Epithelial cell of prostate (primary cell): ENCODE data around the gene TXNDC8.
"Not testable (repeated sequence)": the region's sequence is repeated elsewhere in the genome, so short reads cannot be mapped to it uniquely, and the experiment has no call there.

ENCODE experiments used
- DNase-seq: peaks from one replicate; pipeline ENCODE4 v3.0.0-alpha.2; 2011; ENCODE audit warnings: low read depth, low spot score
- H3K27ac ChIP-seq: fragments of 450-650 bp; 2 replicates; pipeline ENCODE4 v1.5.1; 2017; ENCODE audit warnings: mild to moderate bottlenecking

Gene TXNDC8

GRCh38 chr9:110329639-110330230, 7.9 kb downstream of the TXNDC8 start:
- H3K27ac ChIP-seq = no peak overlapping the region
- DNase-seq = no peak

DNA sequence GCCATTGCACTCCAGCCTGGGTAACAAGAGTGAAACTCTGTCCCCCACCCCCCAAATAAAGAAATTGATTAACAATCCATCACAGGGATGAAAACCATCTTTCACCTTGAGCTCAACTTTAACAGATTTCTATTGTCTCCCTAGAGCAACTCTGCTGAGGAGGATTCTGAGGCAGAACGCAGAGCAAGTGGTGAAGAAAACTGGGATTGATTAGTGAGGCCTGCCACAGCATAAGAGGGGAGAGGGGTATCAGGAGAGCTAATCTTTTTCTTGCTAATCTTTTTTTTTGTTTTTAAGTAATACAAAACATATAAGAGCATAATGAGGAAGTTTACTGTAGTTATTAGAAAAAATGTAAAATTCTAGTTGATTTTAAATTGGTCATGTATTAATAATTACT, 8.9 kb downstream of the TXNDC8 start:
- H3K27ac ChIP-seq = no peak overlapping the region
- DNase-seq = no peak

DNA sequence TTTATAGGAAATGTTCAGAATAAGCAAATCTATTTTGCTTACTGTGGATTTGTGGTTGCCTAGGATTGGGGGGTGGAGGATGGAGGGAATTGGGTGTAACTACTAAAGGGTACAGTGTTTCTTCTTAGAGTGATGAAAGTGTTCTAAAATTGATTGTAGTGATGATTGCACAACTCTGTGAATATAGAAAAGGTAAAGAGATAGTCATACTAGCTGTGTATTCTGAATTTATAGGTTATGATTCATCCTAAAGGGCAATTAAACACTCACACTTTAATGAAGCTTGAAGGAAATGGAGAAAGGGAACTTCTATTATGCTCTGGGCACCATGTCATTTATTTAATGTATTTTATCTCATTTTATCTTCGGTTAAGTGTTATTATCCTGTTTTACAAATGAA, 9.9 kb downstream of the TXNDC8 start:
- H3K27ac ChIP-seq = no peak overlapping the region
- DNase-seq = no peak

GRCh38 chr9:110323818-110324217, 13.8 kb downstream of the TXNDC8 start:
- no peak for DNase-seq
- no peak overlapping the region for H3K27ac ChIP-seq

- no peak overlapping the region for H3K27ac ChIP-seq
- DNase-seq = no peak
These were observed 16.8 kb downstream of the TXNDC8 start for GRCh38 chr9:110320651-110321445.

GRCh38 chr9:110319781-110320492, 17.7 kb downstream of the TXNDC8 start:
- H3K27ac ChIP-seq = no peak overlapping the region
- no peak for DNase-seq

- no peak overlapping the region for H3K27ac ChIP-seq
- no peak for DNase-seq
These were observed 19.8 kb downstream of the TXNDC8 start for GRCh38 chr9:110317911-110318310.

DNA sequence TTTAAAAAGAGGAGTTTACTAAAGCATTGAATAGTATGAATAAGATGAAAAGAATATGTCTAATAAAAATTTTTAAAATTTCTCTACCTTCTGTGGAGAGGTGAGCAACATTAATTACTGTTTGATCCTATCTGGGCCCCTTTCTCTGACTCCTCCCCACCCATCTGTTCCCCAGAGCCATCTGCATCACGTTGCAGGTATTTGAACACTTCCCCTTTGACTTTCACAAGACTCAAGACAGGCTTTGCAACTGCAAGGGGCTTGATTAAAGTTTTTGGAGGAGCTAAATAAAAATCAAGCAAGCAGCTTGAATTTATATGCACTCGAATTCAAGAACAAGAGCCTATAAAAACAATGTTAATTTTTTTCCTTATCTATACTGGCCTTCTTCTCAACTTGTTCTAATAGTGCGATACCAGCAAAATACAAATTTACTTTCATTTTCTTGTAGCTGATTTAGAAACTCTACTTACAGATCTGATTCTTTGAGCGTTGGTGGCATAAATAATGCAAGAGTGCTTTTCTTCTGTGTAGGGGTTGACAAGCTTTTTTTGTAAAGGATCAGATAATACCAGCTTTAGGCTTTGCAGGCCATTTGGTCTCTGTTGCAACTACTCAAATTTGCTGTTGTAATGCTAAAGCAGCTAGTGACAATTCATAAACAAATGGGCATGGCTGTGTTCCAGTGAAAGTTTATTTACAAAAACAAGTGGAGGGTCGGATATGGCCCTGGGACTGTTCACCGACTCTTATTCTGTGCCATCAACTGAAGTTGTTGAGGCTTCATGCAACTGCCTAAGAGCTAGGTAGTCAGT, 21.2 kb downstream of the TXNDC8 start:
- H3K27ac ChIP-seq = no peak overlapping the region
- DNase-seq = no peak

- not testable (repeated sequence) for DNase-seq, H3K27ac ChIP-seq
These were observed 25.7 kb downstream of the TXNDC8 start for GRCh38 chr9:110311978-110312377.

- H3K27ac ChIP-seq = no peak overlapping the region
- DNase-seq = no peak
These were observed 28.0 kb downstream of the TXNDC8 start for GRCh38 chr9:110309681-110310080.

DNA sequence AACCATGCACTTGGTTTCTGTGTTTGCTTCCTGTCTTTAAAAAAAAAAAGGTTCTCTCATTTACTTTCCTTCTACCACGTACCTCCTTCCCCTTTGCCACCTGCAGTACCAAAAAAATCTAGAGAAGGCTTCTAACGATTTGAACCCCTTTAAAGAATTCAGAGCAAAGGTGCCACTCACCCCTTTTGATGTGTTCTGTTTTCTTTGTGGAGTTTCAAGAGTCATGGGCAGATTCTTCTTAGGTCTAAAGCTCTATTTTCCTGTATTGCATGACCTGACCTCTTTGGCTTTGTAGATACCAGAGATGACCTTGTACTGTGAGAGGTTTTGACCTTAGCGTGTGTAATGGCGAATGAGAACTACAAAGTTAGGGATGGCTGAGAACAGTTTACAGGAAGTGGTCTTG, 29.0 kb downstream of the TXNDC8 start:
- no peak overlapping the region for H3K27ac ChIP-seq
- no peak for DNase-seq

DNA sequence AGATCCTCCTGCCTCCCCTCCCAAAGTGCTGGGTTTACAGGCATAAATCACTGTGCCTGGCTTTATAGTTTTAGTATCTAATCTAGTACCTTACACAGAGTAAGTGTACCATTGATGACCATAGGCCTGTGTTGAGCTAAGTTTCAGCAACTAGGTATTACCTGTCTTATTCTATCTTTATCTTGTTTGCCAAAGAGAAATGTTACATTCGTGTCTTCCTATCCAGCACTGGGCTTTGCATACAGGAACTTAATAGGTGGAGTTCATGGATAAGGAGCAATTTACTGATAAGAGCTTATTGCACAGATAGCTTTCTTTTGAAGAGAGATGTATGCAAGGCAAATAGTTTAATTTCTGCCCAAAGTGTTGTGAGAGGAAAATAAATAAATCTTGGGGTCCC, 30.5 kb downstream of the TXNDC8 start:
- no peak for DNase-seq
- H3K27ac ChIP-seq = no peak overlapping the region

GRCh38 chr9:110303133-110303532, 34.5 kb downstream of the TXNDC8 start:
- H3K27ac ChIP-seq = peak overlapping the region; percentile 30
- DNase-seq = no peak

DNA sequence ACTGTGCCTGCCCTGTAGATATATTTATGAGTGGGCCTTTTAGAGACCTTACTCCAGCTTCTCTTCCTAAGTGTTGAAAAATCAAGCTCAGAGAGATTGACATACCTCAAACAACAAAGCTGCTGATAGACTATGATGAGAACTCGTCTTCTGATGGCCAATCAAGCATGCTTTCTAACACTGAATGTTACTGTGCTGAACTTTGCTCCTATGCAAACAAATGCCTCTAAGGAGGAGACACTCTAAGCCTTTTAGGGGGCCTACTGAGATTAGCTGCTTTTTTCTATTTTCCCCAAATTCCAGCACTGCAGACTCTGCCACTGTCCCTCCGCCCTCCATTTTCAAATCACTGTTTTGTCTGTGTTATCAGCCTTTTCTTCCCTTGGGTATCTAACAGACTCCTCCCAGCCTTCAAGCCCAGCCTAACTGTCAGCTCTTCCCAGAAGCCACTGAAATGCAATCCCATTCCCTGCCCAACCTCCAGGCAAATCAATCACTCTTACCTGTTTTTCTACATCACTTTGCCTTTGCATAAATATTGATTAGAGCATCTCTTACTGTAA, 39.5 kb downstream of the TXNDC8 start:
- DNase-seq = no peak
- no peak overlapping the region for H3K27ac ChIP-seq

DNA sequence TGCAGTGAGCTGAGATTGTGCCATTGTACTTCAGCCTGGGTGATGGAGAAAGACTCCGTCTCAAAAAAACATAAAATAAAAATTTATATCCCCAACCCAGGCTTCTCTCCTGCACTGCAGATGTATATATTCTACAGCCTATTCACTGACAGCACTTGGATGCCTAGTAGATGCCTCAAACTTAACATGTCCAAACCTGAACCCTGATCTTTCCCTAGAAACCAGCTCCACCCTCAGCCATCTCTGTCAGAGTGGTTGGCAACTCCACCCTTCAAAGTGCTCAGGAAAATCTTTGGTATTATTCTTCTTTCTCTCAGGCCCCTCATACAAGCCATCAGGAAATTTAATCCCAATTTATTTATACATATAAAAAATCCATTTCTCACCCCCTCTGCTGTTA, 44.4 kb downstream of the TXNDC8 start:
- peak overlapping the region; percentile 18 for H3K27ac ChIP-seq
- DNase-seq = peak; percentile 50

DNA sequence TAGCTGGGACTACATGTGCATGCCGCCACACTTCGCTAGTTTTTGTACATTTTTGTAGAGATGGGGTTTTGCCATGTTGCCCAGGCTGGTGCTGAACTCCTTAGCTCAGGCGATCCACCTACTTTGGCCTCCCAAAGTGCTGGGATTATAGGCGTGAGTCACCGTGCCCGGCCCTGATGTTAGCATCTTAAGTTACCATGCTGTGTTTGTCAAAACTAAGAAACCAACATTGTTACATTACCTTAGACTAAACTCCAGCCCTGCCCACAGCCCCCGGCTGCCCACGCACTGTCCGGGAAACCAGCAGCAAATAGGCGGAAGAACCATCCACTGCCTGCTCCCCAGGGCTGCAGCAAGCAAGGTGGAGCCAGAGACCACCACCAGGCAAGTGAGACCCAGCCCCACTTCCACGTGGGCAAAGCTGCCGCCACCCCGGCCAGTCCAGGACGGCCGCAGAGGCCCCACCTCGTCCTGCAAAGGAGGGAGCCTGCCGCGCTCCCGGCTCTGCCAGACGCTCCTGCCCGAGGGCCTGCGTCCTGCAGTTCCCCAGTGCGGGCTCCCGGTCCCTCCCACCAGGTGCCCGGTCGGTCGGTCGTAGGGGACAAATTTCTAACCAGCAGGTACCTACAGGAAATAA, 45.6 kb downstream of the TXNDC8 start:
- no peak overlapping the region for H3K27ac ChIP-seq
- DNase-seq = no peak

GRCh38 chr9:110290001-110290400, 47.7 kb downstream of the TXNDC8 start:
- no peak overlapping the region for H3K27ac ChIP-seq
- DNase-seq = no peak

DNA sequence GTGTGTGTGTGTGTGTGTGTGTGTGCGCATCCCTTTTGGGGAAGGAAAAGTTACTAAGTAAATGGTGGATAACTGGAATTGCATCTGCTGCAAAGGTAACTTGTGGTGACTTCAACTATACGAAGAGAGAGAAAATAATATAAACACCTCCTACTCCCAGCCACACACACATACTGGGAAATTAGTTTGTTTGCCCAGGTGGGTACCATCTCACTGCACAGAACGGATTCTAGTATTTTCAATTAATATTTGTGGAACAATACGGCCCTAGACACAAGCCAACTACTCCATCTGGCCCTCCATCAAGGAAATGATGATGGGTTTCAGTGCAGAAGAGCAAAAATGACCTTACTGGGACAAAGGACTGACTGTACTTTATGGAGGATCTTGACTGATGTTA, 49.2 kb downstream of the TXNDC8 start:
- DNase-seq = no peak
- no peak overlapping the region for H3K27ac ChIP-seq

DNA sequence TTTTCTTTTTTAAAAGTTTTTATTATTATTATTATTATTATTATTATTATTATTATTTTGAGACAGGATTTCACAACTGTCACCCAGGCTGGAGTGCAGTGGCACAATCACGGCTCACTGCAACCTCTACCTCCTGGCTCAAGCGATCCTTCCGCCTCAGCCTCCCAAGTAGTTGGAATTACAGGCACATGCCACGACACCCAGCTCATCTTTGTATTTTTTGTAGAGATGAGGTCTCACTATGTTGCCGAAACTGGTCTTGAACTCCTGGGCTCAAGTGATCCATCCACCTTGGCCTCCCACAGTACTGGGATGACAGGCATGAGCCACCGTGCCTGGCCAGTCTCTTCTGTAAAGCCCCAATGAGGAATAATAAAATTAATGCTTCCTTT, 50.4 kb downstream of the TXNDC8 start:
- DNase-seq = no peak
- H3K27ac ChIP-seq = no peak overlapping the region
